ENCODE measurements around the gene ASCL5.

The ASCL5 gene

DNA sequence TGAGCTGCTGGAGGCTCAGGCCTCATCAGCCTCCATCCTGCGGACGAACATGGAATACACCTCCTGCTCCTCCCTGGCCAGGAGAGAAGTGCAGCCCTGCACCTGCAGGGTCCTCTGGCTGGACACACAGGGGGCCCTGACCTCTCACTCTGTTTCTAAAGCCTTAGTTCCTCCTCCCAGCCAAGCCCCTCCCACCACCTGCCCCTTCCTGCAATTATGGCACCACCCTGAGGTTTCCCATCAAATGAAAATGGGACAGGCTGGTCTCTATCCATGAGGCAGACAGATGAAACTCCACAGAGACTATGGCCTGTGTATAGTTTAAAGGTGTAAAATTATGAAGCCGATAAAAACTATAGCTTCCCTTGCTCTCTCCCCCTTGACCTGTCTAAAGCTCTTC is 57.3 kb downstream of the ASCL5 start:
- TF ChIP-seq, protein P1, sequence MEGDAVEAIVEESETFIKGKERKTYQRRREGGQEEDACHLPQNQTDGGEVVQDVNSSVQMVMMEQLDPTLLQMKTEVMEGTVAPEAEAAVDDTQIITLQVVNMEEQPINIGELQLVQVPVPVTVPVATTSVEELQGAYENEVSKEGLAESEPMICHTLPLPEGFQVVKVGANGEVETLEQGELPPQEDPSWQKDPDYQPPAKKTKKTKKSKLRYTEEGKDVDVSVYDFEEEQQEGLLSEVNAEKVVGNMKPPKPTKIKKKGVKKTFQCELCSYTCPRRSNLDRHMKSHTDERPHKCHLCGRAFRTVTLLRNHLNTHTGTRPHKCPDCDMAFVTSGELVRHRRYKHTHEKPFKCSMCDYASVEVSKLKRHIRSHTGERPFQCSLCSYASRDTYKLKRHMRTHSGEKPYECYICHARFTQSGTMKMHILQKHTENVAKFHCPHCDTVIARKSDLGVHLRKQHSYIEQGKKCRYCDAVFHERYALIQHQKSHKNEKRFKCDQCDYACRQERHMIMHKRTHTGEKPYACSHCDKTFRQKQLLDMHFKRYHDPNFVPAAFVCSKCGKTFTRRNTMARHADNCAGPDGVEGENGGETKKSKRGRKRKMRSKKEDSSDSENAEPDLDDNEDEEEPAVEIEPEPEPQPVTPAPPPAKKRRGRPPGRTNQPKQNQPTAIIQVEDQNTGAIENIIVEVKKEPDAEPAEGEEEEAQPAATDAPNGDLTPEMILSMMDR (IDR thresholded peaks at IDR 0.05; ENCODE audit: borderline replicate concordance, extremely low read depth, low read length, poor library complexity, severe bottlenecking): no peak
- TF ChIP-seq EZH2 (IDR thresholded peaks at IDR 0.05; ENCODE audit: borderline replicate concordance, low read depth, low read length, severe bottlenecking): no peak
- H4K20me1 ChIP-seq (ENCODE audit: insufficient read depth, low read length): no peaks in the 10 kb centered on the region; the same call in 1 of the 2 replicates
- peaks cover 8% of the 10 kb centered on the region for H3K27me3 ChIP-seq (ENCODE audit: insufficient read depth, low read length, poor library complexity)
- H3K9ac ChIP-seq (ENCODE audit: low read depth, low read length): no peak overlapping the region
- no peak for DNase-seq
- H2AFZ ChIP-seq (ENCODE audit: low read depth, low read length): no peak overlapping the region
- H3K27ac ChIP-seq (ENCODE audit: low read length): no peak overlapping the region
- ATAC-seq (ENCODE audit: insufficient read depth, low read depth): no peak
- H3K79me2 ChIP-seq (ENCODE audit: insufficient read depth, low read length): no peaks in the 10 kb centered on the region
- no peaks in the 10 kb centered on the region for H3K36me3 ChIP-seq (ENCODE audit: insufficient read depth, low read length)
- H3K4me3 ChIP-seq (ENCODE audit: low read depth in 1 of 2, low read length in 2 of 2): no peak overlapping the region
- H3K4me2 ChIP-seq (ENCODE audit: insufficient read depth, low read length): no peak overlapping the region
- H3K9me3 ChIP-seq (ENCODE audit: insufficient read depth, low read length, severe bottlenecking): no peaks in the 10 kb centered on the region
- H3K4me1 ChIP-seq (ENCODE audit: insufficient read depth, low read length): no peaks in the 10 kb centered on the region

DNA sequence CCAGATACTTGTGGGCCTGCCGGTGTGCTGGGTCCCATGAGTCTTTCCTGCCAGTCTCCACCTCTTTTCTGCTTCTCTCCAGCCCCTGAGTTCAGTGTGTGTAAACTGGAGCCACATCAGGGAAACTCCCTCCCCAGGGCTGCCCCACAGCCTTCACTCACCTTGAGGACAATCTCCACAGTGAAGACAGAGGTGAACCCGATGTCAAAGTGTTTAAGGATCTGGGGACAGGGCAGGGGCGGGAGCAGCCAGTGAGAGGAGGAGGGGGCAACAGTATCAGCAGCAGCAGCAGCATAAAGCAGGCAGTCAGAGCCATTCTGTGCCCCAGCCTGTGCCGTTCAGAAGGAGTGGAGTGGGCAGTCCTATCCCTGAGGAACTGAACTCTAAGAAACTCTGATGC is 58.0 kb downstream of the ASCL5 start:
- no peaks in the 10 kb centered on the region for H3K9me3 ChIP-seq (ENCODE audit: insufficient read depth, low read length, severe bottlenecking)
- no peak overlapping the region for H3K27ac ChIP-seq (ENCODE audit: low read length)
- H4K20me1 ChIP-seq (ENCODE audit: insufficient read depth, low read length): no peaks in the 10 kb centered on the region; the same call in 1 of the 2 replicates
- H3K9ac ChIP-seq (ENCODE audit: low read depth, low read length): no peak overlapping the region
- ATAC-seq (ENCODE audit: insufficient read depth, low read depth): no peak; the same call in 2 of the 3 replicates
- H3K36me3 ChIP-seq (ENCODE audit: insufficient read depth, low read length): no peaks in the 10 kb centered on the region
- H3K4me1 ChIP-seq (ENCODE audit: insufficient read depth, low read length): no peaks in the 10 kb centered on the region
- H2AFZ ChIP-seq (ENCODE audit: low read depth, low read length): no peak overlapping the region
- no peak for DNase-seq
- no peak overlapping the region for H3K4me2 ChIP-seq (ENCODE audit: insufficient read depth, low read length)
- H3K27me3 ChIP-seq (ENCODE audit: insufficient read depth, low read length, poor library complexity): peaks cover 8% of the 10 kb centered on the region
- TF ChIP-seq, protein P1 (IDR thresholded peaks at IDR 0.05; ENCODE audit: borderline replicate concordance, extremely low read depth, low read length, poor library complexity, severe bottlenecking): no peak
- no peak for TF ChIP-seq EZH2 (IDR thresholded peaks at IDR 0.05; ENCODE audit: borderline replicate concordance, low read depth, low read length, severe bottlenecking)
- H3K4me3 ChIP-seq (ENCODE audit: low read depth in 1 of 2, low read length in 2 of 2): no peak overlapping the region
- no peaks in the 10 kb centered on the region for H3K79me2 ChIP-seq (ENCODE audit: insufficient read depth, low read length)

DNA sequence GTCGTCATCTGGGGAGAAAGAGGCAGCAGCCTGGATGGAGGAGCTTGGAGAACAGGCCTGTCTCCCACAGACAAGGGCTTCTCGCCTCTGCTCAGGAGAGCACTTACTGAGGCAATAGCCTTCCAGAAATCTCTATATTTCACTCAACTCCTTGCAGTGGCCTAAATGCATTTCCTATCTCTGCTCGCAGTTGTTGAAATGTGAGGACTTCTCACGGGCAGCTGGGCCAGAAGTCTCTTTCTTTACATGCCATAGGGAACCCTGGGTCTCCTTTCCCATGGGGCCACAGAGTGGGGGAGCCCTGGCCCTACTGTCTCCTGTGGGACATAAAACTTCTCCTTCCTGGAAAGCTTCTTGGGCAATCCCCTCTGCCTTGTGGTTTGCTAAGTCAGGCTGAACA is 60.0 kb downstream of the ASCL5 start:
- H3K4me2 ChIP-seq (ENCODE audit: insufficient read depth, low read length): no peak overlapping the region
- H3K4me3 ChIP-seq (ENCODE audit: low read depth in 1 of 2, low read length in 2 of 2): no peak overlapping the region
- no peaks in the 10 kb centered on the region for H3K79me2 ChIP-seq (ENCODE audit: insufficient read depth, low read length)
- no peak overlapping the region for H3K27ac ChIP-seq (ENCODE audit: low read length)
- H3K9ac ChIP-seq (ENCODE audit: low read depth, low read length): no peak overlapping the region
- no peak overlapping the region for H2AFZ ChIP-seq (ENCODE audit: low read depth, low read length)
- ATAC-seq (ENCODE audit: insufficient read depth, low read depth) (no peak), DNase-seq (no peak)
- TF ChIP-seq EZH2 (IDR thresholded peaks at IDR 0.05; ENCODE audit: borderline replicate concordance, low read depth, low read length, severe bottlenecking): no peak
- TF ChIP-seq, protein P1 (IDR thresholded peaks at IDR 0.05; ENCODE audit: borderline replicate concordance, extremely low read depth, low read length, poor library complexity, severe bottlenecking): no peak
- no peaks in the 10 kb centered on the region for H3K9me3 ChIP-seq (ENCODE audit: insufficient read depth, low read length, severe bottlenecking)
- no peaks in the 10 kb centered on the region for H3K4me1 ChIP-seq (ENCODE audit: insufficient read depth, low read length)
- H4K20me1 ChIP-seq (ENCODE audit: insufficient read depth, low read length): no peaks in the 10 kb centered on the region; the same call in 1 of the 2 replicates
- H3K36me3 ChIP-seq (ENCODE audit: insufficient read depth, low read length): no peaks in the 10 kb centered on the region
- peaks cover 8% of the 10 kb centered on the region for H3K27me3 ChIP-seq (ENCODE audit: insufficient read depth, low read length, poor library complexity)

DNA sequence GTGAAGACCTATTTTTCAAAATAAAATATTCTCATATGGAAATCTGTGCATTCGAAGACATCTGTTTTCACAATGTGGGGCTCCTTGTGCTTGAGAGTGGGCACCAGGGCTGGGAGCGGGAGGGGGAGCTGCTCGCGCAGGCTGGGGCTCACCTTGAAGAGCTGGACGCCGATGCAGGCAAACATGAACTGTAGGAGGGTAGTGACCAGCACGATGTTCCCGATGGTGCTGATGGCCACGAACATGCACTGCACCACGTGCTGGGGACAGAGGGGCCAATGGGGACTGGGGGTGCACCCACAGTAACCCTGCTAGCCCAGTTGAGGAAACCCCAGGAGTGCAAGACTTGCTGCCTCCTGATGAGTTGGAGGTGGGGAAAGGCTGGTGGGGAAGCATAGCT is 61.3 kb downstream of the ASCL5 start:
- Histone ChIP-seq H3K4me2 (ENCODE audit: insufficient read depth, low read length) (no peak overlapping the region), H3K4me1 (ENCODE audit: insufficient read depth, low read length) (no peaks in the 10 kb centered on the region), H4K20me1 (ENCODE audit: insufficient read depth, low read length) (no peaks in the 10 kb centered on the region; the same call in 1 of the 2 replicates), H2AFZ (ENCODE audit: low read depth, low read length) (no peak overlapping the region), H3K36me3 (ENCODE audit: insufficient read depth, low read length) (no peaks in the 10 kb centered on the region), H3K9ac (ENCODE audit: low read depth, low read length) (no peak overlapping the region), H3K79me2 (ENCODE audit: insufficient read depth, low read length) (no peaks in the 10 kb centered on the region), H3K9me3 (ENCODE audit: insufficient read depth, low read length, severe bottlenecking) (no peaks in the 10 kb centered on the region), H3K27me3 (ENCODE audit: insufficient read depth, low read length, poor library complexity) (peaks cover 8% of the 10 kb centered on the region), H3K27ac (ENCODE audit: low read length) (no peak overlapping the region), H3K4me3 (ENCODE audit: low read depth in 1 of 2, low read length in 2 of 2) (no peak overlapping the region)
- no peak for TF ChIP-seq EZH2 (IDR thresholded peaks at IDR 0.05; ENCODE audit: borderline replicate concordance, low read depth, low read length, severe bottlenecking)
- TF ChIP-seq, protein P1 (IDR thresholded peaks at IDR 0.05; ENCODE audit: borderline replicate concordance, extremely low read depth, low read length, poor library complexity, severe bottlenecking): no peak
- no peak for DNase-seq
- ATAC-seq (ENCODE audit: insufficient read depth, low read depth): no peak

All from DND-41 (cell line).